ENCODE data around the gene GLG1.
"Not testable (repeated sequence)": the region's sequence is repeated elsewhere in the genome, so short reads cannot be mapped to it uniquely, and the experiment has no call there.

DNA sequence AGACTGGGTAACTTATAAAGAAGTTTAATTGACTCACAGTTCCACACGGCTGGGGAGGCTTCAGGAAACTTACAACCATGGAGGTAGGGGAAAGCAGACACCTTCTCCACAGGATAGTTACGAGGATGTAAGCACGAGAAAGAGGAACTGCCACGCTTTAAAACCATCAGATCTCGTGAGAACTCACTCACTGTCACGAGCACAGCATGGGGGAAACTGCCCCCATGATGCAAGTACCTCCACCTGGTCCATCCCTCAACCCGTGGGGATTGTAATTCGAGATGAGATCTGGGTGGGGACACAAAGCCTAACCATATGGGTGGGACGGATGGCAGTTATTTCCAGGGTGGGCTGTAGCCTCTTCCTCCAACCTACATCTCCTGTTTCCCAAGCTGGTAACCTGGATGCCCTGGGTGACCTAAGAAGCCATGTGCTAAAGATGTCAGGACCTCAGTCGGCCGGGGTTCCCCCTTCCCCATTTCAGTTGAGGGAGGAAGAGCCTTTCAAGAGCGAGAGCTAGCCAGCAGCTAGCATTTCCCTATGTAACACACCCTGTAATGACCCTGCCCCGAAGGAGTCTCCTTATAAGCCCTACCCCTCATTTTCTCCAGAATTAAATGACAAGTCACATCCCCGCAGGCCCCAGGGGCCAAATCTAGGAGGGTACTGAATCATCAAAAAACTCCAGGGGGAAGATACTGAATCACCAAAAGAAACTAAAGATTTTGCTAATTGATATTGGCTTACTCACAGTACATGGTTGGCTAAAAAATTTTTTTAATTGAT, 202.6 kb downstream of the GLG1 start:
- TF ChIP-seq, protein P1, sequence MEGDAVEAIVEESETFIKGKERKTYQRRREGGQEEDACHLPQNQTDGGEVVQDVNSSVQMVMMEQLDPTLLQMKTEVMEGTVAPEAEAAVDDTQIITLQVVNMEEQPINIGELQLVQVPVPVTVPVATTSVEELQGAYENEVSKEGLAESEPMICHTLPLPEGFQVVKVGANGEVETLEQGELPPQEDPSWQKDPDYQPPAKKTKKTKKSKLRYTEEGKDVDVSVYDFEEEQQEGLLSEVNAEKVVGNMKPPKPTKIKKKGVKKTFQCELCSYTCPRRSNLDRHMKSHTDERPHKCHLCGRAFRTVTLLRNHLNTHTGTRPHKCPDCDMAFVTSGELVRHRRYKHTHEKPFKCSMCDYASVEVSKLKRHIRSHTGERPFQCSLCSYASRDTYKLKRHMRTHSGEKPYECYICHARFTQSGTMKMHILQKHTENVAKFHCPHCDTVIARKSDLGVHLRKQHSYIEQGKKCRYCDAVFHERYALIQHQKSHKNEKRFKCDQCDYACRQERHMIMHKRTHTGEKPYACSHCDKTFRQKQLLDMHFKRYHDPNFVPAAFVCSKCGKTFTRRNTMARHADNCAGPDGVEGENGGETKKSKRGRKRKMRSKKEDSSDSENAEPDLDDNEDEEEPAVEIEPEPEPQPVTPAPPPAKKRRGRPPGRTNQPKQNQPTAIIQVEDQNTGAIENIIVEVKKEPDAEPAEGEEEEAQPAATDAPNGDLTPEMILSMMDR (IDR thresholded peaks at IDR 0.05; ENCODE audit: low read depth, low read length, poor library complexity, severe bottlenecking): not testable (repeated sequence)
- TF ChIP-seq EZH2phosphoT487 (IDR thresholded peaks at IDR 0.05; ENCODE audit: borderline replicate concordance, low read length): not testable (repeated sequence)

Measured in DOHH2 (cell line).